MM.1S (cell line): ENCODE measurements around the gene HORMAD2.

ENCODE experiments used
- CTCF ChIP-seq: fragments of 300-600 bp; sonication (generic); IDR thresholded peaks from 2 replicates; pipeline ENCODE4 v1.5.1; 2016; ENCODE audit warnings: antibody characterized with exemption, low read length, mixed read lengths
- EZH2 ChIP-seq: fragments of 300-600 bp; sonication (generic); optimal IDR thresholded peaks from 2 replicates; pipeline ENCODE3; 2017; ENCODE audit warnings: low read depth, mild to moderate bottlenecking, antibody characterized with exemption, low read length, mixed read lengths
- EZH2phosphoT487 ChIP-seq: fragments of 300-600 bp; sonication (generic); IDR thresholded peaks from 2 replicates; pipeline ENCODE4 v1.6.1; 2018; ENCODE audit warnings: antibody characterized with exemption, low read length

GRCh38 chr22:30191040-30191701 is 110.9 kb downstream of the HORMAD2 start:
- TF ChIP-seq CTCF: no peak
- no peak for TF ChIP-seq EZH2
- TF ChIP-seq EZH2phosphoT487: no peak
